ENCODE data around the gene DSN1. TPM values are rescaled to one million over a fixed set of nuclear protein-coding genes. Genes with fewer than 3 reads are reported as not detected.

DSN1 gene, protein sequence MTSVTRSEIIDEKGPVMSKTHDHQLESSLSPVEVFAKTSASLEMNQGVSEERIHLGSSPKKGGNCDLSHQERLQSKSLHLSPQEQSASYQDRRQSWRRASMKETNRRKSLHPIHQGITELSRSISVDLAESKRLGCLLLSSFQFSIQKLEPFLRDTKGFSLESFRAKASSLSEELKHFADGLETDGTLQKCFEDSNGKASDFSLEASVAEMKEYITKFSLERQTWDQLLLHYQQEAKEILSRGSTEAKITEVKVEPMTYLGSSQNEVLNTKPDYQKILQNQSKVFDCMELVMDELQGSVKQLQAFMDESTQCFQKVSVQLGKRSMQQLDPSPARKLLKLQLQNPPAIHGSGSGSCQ
- total RNA-seq: 10 to 100 TPM; 25.9 to 30.1 TPM

DNA sequence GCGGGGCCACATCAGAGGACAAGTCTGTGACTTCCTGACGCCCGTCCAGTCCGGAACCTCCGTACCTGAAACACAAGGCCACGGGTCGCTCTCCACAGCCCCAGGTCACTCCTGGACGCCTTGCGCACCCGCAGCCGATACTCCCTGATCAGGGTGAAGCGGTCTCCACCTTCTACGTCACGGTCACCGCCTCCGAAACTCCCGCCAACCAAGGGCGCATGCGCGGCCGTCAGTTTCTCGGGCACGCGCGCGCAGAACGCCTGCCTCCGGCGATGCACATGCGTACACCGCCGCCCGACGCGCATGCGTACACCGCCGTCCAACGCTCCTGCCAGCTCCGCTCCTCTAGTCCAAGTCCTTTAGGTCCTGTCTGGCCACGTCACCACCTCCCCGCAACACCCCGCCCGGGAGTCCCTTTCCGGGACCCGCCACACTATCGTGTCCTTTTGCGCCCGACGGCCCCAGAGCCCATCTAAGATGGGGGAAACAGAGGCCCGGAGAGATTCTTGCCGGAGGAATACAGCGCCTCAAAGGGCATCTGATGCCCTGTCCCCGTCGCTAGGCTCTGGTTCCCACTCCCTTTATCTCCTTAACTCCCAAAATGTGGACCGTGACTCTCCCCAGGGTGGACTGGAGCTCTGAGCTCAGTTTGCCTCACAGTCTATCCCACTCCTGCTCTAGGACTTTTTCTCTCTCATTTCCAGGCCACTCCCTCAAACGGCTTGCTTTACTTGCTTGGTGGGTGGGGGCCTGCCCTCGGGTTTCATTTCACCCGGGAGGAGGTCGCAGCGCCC is at the start of gene DSN1:
TSS of gene DSN1 (minus strand) at position 167 of the 794 bp plus-strand sequence. CDS start 2,305 bp downstream, outside the sequence.
- Mint-ChIP-seq H3K9me3 (no peaks in the 10 kb centered on the region), H3K27ac (peak within 1 kb of the TSS; percentile 91), H3K27me3 (peaks cover 2% of the 10 kb centered on the region), H3K4me1 (ENCODE audit: low read depth) (peaks cover 26% of the 10 kb centered on the region), H3K36me3 (peaks cover 3% of the 10 kb centered on the region), H3K4me3 (peak within 1 kb of the TSS; percentile 89)
- DNase-seq: peak; percentile 99
- ChIA-PET CTCF (interaction anchor here (0.6 to 3.3 kb wide), 26 partner anchors 10 to 819 kb away, joined by 3 to 15 read pairs (median 4); partner anchors contain the start of genes NDRG3, RAB5IF, RBL1 and SCAND1), POLR2A (interaction anchor here (0.6 to 1.7 kb wide), 11 partner anchors 19 to 820 kb away, joined by 3 to 8 read pairs (median 3); partner anchors contain the start of genes RBL1 and SLA2)
- intact Hi-C loops (cut with micrococcal nuclease): loop anchor here (1.0 to 10.0 kb wide), 6 partner anchors 27 to 311 kb away; partner anchors contain the start of genes NDRG3 and RAB5IF

DNA sequence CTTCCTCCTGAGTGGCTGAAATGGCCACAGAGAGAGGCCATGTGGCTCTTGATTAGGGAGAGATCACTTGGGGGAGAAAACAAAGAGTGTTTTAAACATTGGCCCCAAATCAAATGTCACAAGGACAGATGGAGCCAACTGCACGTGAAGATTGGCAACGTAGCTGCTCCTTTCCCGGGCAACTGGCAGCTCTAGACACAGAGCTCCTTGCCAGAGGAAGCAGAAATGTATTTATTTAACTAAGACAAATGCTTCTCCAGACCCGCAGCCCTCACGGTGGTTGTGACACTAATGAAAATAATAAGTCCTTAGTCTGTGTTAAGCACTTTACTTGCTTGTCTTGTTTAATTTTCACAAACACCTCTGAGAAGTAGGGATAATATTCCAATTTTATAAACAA is 49.6 kb upstream of the DSN1 start:
- H3K27ac Mint-ChIP-seq: no peak overlapping the region
- H3K36me3 Mint-ChIP-seq: no peaks in the 10 kb centered on the region
- ChIA-PET POLR2A (no interaction called here), CTCF (no interaction called here)
- no peaks in the 10 kb centered on the region for H3K27me3 Mint-ChIP-seq
- intact Hi-C loops (cut with micrococcal nuclease): no loop called here
- no peaks in the 10 kb centered on the region for H3K4me1 Mint-ChIP-seq (ENCODE audit: low read depth)
- no peak overlapping the region for H3K4me3 Mint-ChIP-seq
- DNase-seq: no peak
- no peaks in the 10 kb centered on the region for H3K9me3 Mint-ChIP-seq

GRCh38 chr20:36821964-36822437 is 48.4 kb upstream of the DSN1 start:
- H3K4me1 Mint-ChIP-seq (ENCODE audit: low read depth): no peaks in the 10 kb centered on the region
- POLR2A ChIA-PET: no interaction called here
- H3K9me3 Mint-ChIP-seq: no peaks in the 10 kb centered on the region
- H3K27ac Mint-ChIP-seq: no peak overlapping the region
- CTCF ChIA-PET: interaction anchor here (1.4 kb wide), 1 partner anchor 13 kb away, joined by 4 read pairs; no protein-coding TSS in a partner anchor
- H3K27me3 Mint-ChIP-seq: no peaks in the 10 kb centered on the region
- H3K36me3 Mint-ChIP-seq: no peaks in the 10 kb centered on the region
- DNase-seq: no peak
- intact Hi-C loops (cut with micrococcal nuclease): no loop called here
- H3K4me3 Mint-ChIP-seq: no peak overlapping the region

- no peaks in the 10 kb centered on the region for H3K4me1 Mint-ChIP-seq (ENCODE audit: low read depth)
- DNase-seq: no peak
- H3K27ac Mint-ChIP-seq: no peak overlapping the region
- no peaks in the 10 kb centered on the region for H3K27me3 Mint-ChIP-seq
- H3K4me3 Mint-ChIP-seq: no peak overlapping the region
- no peaks in the 10 kb centered on the region for H3K36me3 Mint-ChIP-seq
- intact Hi-C loops (cut with micrococcal nuclease): no loop called here
- ChIA-PET CTCF (interaction anchor here (1.4 kb wide), 1 partner anchor 12 kb away, joined by 4 read pairs; no protein-coding TSS in a partner anchor), POLR2A (no interaction called here)
- no peaks in the 10 kb centered on the region for H3K9me3 Mint-ChIP-seq
These were observed 47.4 kb upstream of the DSN1 start for GRCh38 chr20:36820928-36821327.

- ChIA-PET POLR2A (no interaction called here), CTCF (interaction anchor here (1.8 kb wide), 1 partner anchor 11 kb away, joined by 11 read pairs; no protein-coding TSS in a partner anchor)
- no peaks in the 10 kb centered on the region for H3K27me3 Mint-ChIP-seq
- DNase-seq: no peak
- no peaks in the 10 kb centered on the region for H3K9me3 Mint-ChIP-seq
- intact Hi-C loops (cut with micrococcal nuclease): no loop called here
- no peaks in the 10 kb centered on the region for H3K36me3 Mint-ChIP-seq
- H3K27ac Mint-ChIP-seq: no peak overlapping the region
- H3K4me1 Mint-ChIP-seq (ENCODE audit: low read depth): no peaks in the 10 kb centered on the region
- H3K4me3 Mint-ChIP-seq: no peak overlapping the region
These were observed 46.5 kb upstream of the DSN1 start for GRCh38 chr20:36820073-36820472.

DNA sequence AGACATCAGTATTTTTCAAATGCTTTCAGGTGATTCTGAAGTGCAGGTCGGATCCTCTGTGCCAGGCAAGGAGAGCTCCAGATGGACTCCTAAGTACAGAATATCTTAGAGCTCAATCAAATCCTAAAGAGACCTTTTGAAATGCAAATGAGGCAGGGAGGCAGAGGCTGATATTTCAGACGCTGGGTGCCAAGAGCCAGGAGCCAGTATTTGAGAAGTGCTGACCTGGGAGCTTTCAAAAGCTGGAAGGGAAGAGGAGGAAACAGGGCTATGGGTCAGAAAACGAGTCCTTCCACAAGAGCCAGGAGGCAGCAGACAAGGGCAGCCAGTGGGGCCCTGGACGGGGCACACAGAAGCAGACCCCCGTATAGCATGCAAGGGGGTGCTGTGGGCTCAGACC is 46.1 kb upstream of the DSN1 start:
- POLR2A ChIA-PET: no interaction called here
- no peak for DNase-seq
- Mint-ChIP-seq H3K36me3 (no peaks in the 10 kb centered on the region), H3K4me3 (no peak overlapping the region), H3K4me1 (ENCODE audit: low read depth) (no peaks in the 10 kb centered on the region), H3K9me3 (no peaks in the 10 kb centered on the region), H3K27ac (no peak overlapping the region), H3K27me3 (no peaks in the 10 kb centered on the region)
- CTCF ChIA-PET: interaction anchor here (1.8 kb wide), 1 partner anchor 11 kb away, joined by 11 read pairs; no protein-coding TSS in a partner anchor
- intact Hi-C loops (cut with micrococcal nuclease): no loop called here

DNA sequence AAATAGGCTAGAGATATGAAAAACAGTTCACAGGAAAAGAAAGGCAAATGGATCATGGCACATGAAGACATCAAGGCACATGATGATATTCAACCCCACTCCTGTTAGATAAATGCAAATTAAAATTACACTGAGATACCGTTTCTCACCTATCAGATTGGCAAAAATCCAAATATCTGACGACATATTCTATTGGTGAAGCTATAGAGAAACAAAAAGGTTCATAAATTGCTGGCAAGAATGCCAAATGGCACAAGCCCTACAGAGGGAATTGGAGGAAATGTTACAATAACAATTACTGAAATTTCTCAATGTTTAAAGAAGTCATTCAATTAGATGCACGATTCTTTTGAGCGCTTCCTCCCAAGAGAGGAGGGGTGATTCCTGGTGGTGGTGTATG is 45.3 kb upstream of the DSN1 start:
- intact Hi-C loops (cut with micrococcal nuclease): no loop called here
- ChIA-PET POLR2A (no interaction called here), CTCF (interaction anchor here (1.8 kb wide), 1 partner anchor 10 kb away, joined by 11 read pairs; no protein-coding TSS in a partner anchor)
- Mint-ChIP-seq H3K27ac (no peak overlapping the region), H3K27me3 (no peaks in the 10 kb centered on the region), H3K4me3 (no peak overlapping the region), H3K4me1 (ENCODE audit: low read depth) (no peaks in the 10 kb centered on the region), H3K9me3 (no peaks in the 10 kb centered on the region), H3K36me3 (no peaks in the 10 kb centered on the region)
- no peak for DNase-seq

DNA sequence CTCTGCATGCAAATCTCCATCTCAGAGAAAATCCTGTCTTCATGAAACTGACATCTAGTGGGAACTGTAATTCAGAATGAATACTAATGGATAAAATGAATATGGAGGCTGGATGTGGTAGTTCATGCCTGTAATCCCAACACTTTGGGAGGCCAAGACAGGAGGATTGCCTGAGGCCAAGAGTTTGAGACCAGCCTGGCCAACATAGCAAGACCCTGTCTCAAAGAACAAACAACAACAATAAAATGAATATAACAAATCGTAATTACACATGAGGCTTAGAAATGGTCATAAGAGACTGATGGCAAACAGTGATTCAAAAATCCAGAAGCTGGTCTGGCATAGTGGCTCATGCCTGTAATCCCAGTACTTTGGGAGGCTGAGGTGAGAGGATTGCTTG is 44.6 kb upstream of the DSN1 start:
- POLR2A ChIA-PET: no interaction called here
- Mint-ChIP-seq H3K27me3 (no peaks in the 10 kb centered on the region), H3K4me1 (ENCODE audit: low read depth) (no peaks in the 10 kb centered on the region), H3K9me3 (no peaks in the 10 kb centered on the region), H3K27ac (no peak overlapping the region), H3K36me3 (no peaks in the 10 kb centered on the region), H3K4me3 (no peak overlapping the region)
- CTCF ChIA-PET: interaction anchor here (1.0 to 1.8 kb wide), 2 partner anchors 10 kb away, joined by 7 to 11 read pairs; no protein-coding TSS in a partner anchor
- no peak for DNase-seq
- intact Hi-C loops (cut with micrococcal nuclease): no loop called here

- CTCF ChIA-PET: interaction anchor here (1.0 kb wide), 1 partner anchor 9 kb away, joined by 7 read pairs; no protein-coding TSS in a partner anchor
- no peaks in the 10 kb centered on the region for H3K4me1 Mint-ChIP-seq (ENCODE audit: low read depth)
These were observed 43.9 kb upstream of the DSN1 start for GRCh38 chr20:36817496-36817895.

GRCh38 chr20:36815454-36816091 is 42.0 kb upstream of the DSN1 start:
- no peaks in the 10 kb centered on the region for H3K4me1 Mint-ChIP-seq (ENCODE audit: low read depth)
- ChIA-PET POLR2A (no interaction called here), CTCF (interaction anchor here (1.2 kb wide), 1 partner anchor 72 kb away, joined by 3 read pairs; no protein-coding TSS in a partner anchor)
- intact Hi-C loops (cut with micrococcal nuclease): no loop called here
- H3K27ac Mint-ChIP-seq: no peak overlapping the region
- no peaks in the 10 kb centered on the region for H3K9me3 Mint-ChIP-seq
- DNase-seq: no peak
- H3K36me3 Mint-ChIP-seq: no peaks in the 10 kb centered on the region
- no peak overlapping the region for H3K4me3 Mint-ChIP-seq
- H3K27me3 Mint-ChIP-seq: no peaks in the 10 kb centered on the region

More at GRCh38 chr20:36817496-36817895, 43.9 kb upstream of the DSN1 start:
- POLR2A ChIA-PET: no interaction called here
- DNase-seq: no peak
- no peaks in the 10 kb centered on the region for H3K27me3 Mint-ChIP-seq
- H3K27ac Mint-ChIP-seq: no peak overlapping the region
- no peaks in the 10 kb centered on the region for H3K9me3 Mint-ChIP-seq
- intact Hi-C loops (cut with micrococcal nuclease): no loop called here
- H3K36me3 Mint-ChIP-seq: no peaks in the 10 kb centered on the region
- no peak overlapping the region for H3K4me3 Mint-ChIP-seq

GRCh38 chr20:36812594-36813463 is 39.3 kb upstream of the DSN1 start:
- CTCF ChIA-PET: interaction anchor here (0.6 to 0.9 kb wide), 2 partner anchors 36 to 39 kb away, joined by 3 read pairs; partner anchors contain the start of gene DSN1

More at GRCh38 chr20:36812594-36813463, 39.3 kb upstream of the DSN1 start:
- intact Hi-C loops (cut with micrococcal nuclease): no loop called here
- H3K4me1 Mint-ChIP-seq (ENCODE audit: low read depth): peaks cover 3% of the 10 kb centered on the region
- DNase-seq: no peak
- POLR2A ChIA-PET: no interaction called here
- H3K4me3 Mint-ChIP-seq: no peak overlapping the region
- H3K9me3 Mint-ChIP-seq: no peaks in the 10 kb centered on the region
- H3K27ac Mint-ChIP-seq: no peak overlapping the region
- H3K27me3 Mint-ChIP-seq: no peaks in the 10 kb centered on the region
- no peaks in the 10 kb centered on the region for H3K36me3 Mint-ChIP-seq

All from activated CD4-positive, alpha-beta memory T cell treated with anti-CD3 and anti-CD28 coated beads for 36 hours (primary cell).